ENCODE measurements around the gene PFKFB2. TPM values are rescaled to one million over a fixed set of nuclear protein-coding genes. Genes with fewer than 3 reads are reported as not detected.
A peak's percentile ranks its signal among the peaks of the same experiment; 100 is the strongest.
"Not testable (repeated sequence)": the region's sequence is repeated elsewhere in the genome, so short reads cannot be mapped to it uniquely, and the experiment has no call there.

The PFKFB2 gene
- total RNA-seq, 1 experiment from 2014 or later: 12.7 TPM

DNA sequence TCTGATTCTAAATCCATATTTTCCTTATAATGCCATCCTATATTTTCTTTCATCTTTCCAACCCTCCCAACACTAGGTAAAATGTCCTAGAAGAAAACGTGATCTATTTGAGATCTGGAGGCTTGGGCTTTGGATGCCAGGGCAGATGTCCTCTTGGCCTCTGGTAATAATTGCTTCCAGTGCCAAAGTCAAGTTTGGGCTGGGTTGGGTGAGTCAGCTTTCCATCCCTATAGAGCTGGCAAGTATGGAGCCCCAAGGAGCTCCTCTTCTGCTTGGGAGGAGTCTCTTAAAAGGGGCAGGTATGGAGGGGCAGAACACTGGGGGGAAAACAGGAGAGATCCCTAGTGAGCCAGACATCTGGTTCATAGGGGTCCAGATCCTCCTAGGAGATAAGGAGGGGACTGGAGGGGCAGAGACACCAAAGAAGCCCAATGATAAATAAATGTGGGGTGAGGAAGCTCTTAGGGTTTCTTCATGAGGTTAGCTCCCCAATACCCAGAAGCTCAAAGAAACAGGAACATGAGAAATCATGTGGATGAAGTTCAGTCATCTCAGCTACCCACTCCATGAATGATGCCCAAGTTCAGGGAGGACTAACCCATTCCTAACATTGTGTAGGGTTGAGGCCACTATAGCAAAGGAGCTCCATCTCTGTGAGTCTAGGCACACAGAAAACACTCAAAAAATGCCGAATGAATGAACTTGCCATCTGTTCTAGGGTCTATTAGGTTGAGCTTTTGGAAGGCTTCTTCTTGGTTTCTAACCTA is 24.0 kb upstream of the PFKFB2 start:
- no peak for DNase-seq
- Histone ChIP-seq H3K4me3 (ENCODE audit: insufficient read depth, low read depth, low read length) (no peak overlapping the region), H3K27me3 (ENCODE audit: control insufficient read depth, insufficient read depth, low read length) (no peaks in the 10 kb centered on the region), H3K36me3 (replicated peaks; ENCODE audit: control insufficient read depth, insufficient read depth, low read length) (no peaks in the 10 kb centered on the region)

DNA sequence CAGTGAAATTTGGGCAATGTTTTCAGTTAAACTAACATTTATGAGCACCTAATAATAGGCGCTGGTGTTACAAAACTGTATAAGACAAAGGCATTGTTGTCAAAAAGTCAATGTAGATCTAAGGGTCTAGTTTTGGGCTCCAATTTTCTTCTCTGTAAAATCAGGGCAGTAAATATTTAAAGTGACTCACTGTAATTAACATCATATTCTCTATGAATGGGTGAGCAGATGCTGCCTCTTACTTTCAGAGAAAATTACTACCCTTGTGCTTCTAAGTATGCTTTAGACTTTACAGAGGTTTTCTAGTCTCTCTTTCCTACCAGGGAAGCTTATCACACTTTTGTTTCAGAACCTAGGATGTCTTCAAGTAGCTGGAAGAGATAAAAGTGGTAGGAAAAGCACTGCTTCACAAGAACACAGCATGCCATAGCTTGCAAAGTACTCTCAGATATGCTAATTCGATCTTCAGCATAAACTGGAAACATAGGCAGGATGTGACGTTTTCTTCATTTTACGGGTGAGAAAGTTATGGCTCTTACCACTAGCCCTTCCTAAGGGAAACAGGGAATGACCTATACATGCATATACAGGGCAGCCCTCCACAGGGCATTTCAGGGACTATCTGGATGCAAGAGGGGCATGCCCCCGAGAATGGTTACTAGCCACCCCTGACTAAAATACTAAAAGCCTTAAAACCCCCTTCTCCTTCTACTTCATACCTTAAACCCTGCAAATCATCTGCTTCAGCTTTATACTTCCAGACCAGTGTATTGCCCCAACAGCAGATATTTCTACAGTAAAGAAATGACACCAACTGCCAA is 23.2 kb upstream of the PFKFB2 start:
- Histone ChIP-seq H3K4me3 (ENCODE audit: insufficient read depth, low read depth, low read length) (no peak overlapping the region), H3K27me3 (ENCODE audit: control insufficient read depth, insufficient read depth, low read length) (no peaks in the 10 kb centered on the region), H3K36me3 (replicated peaks; ENCODE audit: control insufficient read depth, insufficient read depth, low read length) (no peaks in the 10 kb centered on the region)
- no peak for DNase-seq

DNA sequence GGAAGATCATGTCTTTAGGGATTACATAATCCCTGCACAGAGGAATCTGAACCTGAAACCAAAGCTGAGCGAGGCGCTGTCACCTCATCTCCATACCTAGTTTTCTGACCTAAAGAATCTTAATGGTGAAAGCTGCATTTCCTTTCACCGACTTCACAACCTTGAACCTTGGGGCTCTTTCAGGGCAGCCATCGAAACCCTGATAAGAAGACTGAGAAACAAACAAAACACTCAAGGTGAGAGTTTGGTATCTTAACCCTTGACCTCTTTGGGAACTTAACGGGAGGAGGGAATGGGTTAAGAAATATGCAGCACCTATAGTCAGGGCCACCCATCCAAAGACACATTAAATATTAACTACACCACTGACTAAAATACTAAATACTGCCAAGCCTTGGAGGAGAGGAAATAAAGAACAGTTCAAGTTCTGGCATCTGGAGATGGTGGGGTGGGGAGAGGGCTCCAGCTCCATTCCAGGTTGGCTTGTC is 22.5 kb upstream of the PFKFB2 start:
- no peak for DNase-seq
- Histone ChIP-seq H3K36me3 (replicated peaks; ENCODE audit: control insufficient read depth, insufficient read depth, low read length) (no peaks in the 10 kb centered on the region), H3K27me3 (ENCODE audit: control insufficient read depth, insufficient read depth, low read length) (no peaks in the 10 kb centered on the region), H3K4me3 (ENCODE audit: insufficient read depth, low read depth, low read length) (no peak overlapping the region)

DNA sequence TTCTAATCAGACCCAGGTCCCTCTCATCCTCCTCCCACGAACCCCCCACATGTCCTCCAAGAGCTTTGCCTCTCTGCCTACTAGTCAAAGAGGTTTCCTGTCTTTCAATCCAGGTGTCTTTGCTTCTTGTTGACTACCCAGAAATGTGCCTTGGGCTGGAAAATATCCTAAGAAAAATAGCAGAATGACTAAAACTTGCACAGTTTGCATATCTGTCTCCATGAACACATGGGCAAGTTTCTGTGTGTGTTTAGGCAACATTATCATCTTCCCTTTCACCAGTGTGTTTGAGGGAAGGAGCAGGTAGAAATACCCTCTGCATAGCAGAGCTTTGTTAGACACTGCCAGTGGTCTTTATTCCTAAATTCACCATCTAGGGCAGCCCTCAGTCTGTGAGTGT is 22.1 kb upstream of the PFKFB2 start:
- H3K36me3 ChIP-seq (replicated peaks; ENCODE audit: control insufficient read depth, insufficient read depth, low read length): no peaks in the 10 kb centered on the region
- no peak overlapping the region for H3K4me3 ChIP-seq (ENCODE audit: insufficient read depth, low read depth, low read length)
- no peak for DNase-seq
- H3K27me3 ChIP-seq (ENCODE audit: control insufficient read depth, insufficient read depth, low read length): no peaks in the 10 kb centered on the region

DNA sequence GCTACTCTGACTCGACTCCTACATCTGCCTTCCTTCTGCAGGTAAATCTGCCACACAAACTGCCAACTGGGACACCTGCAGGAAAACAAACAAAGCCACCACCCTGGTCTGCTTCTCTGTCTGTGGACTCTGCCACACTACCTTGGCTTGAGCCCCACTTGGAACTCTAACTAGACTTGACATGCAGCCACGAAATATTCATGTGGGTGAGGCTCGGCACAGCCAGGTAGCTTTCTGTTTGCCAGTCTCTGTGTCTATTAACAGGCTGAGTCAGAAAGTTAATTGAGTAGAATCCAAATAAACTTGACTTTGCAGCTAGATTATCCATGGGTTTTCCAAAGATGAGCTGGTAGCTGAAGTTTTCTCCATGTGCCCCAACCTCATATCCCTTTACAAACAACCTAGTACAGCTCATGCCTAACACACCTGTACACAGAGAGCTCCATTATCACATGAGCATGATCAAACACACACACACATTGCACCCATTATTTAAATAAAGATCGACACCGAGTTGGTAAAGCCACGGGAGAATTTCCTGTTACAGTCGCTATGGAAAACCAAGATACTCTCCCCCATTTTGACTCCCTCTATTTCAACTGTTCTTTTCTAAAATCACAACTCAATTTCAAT is 21.3 kb upstream of the PFKFB2 start:
- H3K4me3 ChIP-seq (ENCODE audit: insufficient read depth, low read depth, low read length): no peak overlapping the region
- no peak for DNase-seq
- H3K27me3 ChIP-seq (ENCODE audit: control insufficient read depth, insufficient read depth, low read length): no peaks in the 10 kb centered on the region
- H3K36me3 ChIP-seq (replicated peaks; ENCODE audit: control insufficient read depth, insufficient read depth, low read length): no peaks in the 10 kb centered on the region

DNA sequence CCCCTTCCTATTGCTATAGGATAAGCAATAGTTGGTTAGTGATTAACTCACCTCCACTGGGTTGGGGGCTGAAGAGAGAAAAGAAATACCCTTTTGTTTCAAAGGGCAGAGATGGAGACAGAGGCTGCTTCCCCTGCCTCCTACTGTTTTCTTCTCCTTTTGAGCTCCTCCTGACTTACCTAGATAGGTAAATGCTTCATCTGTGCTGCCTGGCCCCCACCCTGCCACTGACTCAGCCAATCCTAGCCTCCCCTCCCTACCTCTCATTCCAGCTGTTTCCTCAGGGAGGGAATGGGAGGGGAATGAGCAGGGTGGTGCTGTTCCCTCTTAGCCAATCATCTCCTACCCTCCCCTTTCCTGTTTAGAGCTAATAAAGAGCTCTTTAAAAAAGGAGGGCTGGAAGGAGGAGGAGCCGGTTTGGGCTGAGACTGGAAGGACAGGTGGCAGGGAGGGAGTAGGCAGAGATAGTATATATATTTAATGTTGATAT is 20.5 kb upstream of the PFKFB2 start, which contains the start of gene C1orf116:
Gene C1orf116 (minus strand): TSS at position 229 of the 490 bp plus-strand sequence. CDS start 5,158 bp downstream, outside the sequence.
- Histone ChIP-seq H3K4me3 (ENCODE audit: insufficient read depth, low read depth, low read length) (no peak within 1 kb of the TSS), H3K36me3 (replicated peaks; ENCODE audit: control insufficient read depth, insufficient read depth, low read length) (no peaks in the 10 kb centered on the region), H3K27me3 (ENCODE audit: control insufficient read depth, insufficient read depth, low read length) (no peaks in the 10 kb centered on the region)
- DNase-seq: peak; percentile 92

DNA sequence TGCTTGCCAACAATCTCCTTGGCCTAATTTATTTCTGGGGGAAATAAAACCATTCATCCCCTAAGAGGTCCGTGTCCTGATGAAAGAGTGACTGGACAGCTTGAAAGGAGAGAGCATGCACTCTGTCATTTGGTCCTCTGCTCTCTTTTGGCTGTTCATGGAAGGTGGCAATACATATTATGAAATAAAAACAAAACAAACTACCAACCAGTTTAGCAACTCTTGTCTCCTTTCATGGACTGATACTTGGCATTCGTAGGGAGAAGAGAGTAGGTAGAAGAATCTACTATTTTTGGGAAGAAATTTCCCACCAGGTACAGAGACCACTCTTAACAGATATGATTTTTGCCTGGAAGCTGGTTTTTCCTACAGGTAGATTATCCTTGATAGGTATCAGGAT is 19.8 kb upstream of the PFKFB2 start:
- no peak overlapping the region for H3K4me3 ChIP-seq (ENCODE audit: insufficient read depth, low read depth, low read length)
- H3K27me3 ChIP-seq (ENCODE audit: control insufficient read depth, insufficient read depth, low read length): no peaks in the 10 kb centered on the region
- DNase-seq: no peak
- H3K36me3 ChIP-seq (replicated peaks; ENCODE audit: control insufficient read depth, insufficient read depth, low read length): no peaks in the 10 kb centered on the region

DNA sequence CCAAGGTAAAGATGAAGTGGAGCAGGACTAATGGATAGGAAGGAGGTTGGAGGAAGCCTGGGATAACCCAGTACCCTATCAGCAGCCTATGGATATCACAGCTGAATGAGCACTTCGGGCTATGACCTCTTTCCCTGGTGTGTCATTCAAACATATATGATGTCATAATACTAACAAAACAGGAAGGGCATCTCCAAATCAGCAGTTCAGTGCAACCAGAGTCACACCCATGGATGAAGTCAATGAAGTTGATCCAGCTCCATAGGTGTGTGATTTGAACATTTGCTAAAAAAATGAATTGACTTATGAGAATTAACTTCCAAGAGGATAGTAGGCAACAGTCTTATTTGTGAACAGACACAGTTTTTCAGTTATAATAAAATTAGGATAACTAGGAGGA is 18.9 kb upstream of the PFKFB2 start:
- H3K36me3 ChIP-seq (replicated peaks; ENCODE audit: control insufficient read depth, insufficient read depth, low read length): no peaks in the 10 kb centered on the region
- H3K4me3 ChIP-seq (ENCODE audit: insufficient read depth, low read depth, low read length): no peak overlapping the region
- no peak for DNase-seq
- no peaks in the 10 kb centered on the region for H3K27me3 ChIP-seq (ENCODE audit: control insufficient read depth, insufficient read depth, low read length)

DNA sequence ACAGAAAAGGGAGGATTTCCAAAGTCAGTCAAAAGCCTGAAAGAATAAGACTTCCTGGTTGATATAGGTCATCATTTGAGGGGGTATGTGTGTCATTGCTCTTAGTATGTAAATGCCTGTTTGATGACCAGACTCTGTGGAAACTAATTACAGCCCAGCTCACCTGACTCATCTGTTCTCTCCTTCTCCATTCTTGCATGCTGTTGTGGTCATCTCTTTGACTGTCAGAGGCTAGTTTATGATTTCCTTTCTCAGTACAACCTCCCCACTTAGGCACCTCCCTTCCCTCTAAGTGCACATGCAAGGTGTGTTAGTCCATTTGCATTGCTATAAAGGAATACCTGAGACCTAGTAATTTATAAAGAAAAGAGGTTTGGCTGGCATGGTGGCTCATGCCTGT is 18.1 kb upstream of the PFKFB2 start:
- H3K4me3 ChIP-seq (ENCODE audit: insufficient read depth, low read depth, low read length): no peak overlapping the region
- no peaks in the 10 kb centered on the region for H3K36me3 ChIP-seq (replicated peaks; ENCODE audit: control insufficient read depth, insufficient read depth, low read length)
- H3K27me3 ChIP-seq (ENCODE audit: control insufficient read depth, insufficient read depth, low read length): no peaks in the 10 kb centered on the region
- no peak for DNase-seq

DNA sequence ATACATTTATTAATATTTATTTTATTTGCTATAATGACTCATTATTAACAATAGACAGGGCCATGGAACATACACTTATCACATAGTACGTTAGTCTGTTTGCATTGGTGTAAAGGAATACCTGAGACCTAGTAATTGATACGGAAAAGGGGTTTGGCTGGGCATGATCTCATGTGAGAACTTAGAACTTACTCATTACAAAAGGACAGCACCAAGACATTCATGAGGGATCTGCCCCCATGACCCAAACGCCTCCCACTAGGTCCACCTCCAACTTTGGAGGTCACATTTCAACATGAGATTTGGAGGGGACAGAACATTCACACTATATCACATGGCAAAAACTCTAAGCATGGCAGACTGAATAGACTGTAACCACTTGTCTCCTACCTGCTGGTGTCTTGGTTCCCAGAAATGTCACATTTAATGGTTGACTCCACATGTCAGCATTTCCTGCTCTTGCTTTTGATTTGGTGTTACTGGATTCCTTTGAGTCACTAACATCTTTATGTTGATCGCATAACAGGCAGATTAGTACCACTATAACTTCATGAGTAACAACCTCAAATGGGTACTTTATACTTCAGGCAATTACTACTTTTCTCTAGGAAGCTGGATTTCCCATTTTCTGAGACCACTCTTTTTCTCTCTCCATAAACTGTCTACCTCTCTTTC is 17.1 kb upstream of the PFKFB2 start:
- H3K27me3 ChIP-seq (ENCODE audit: control insufficient read depth, insufficient read depth, low read length): no peaks in the 10 kb centered on the region
- no peaks in the 10 kb centered on the region for H3K36me3 ChIP-seq (replicated peaks; ENCODE audit: control insufficient read depth, insufficient read depth, low read length)
- DNase-seq: no peak
- no peak overlapping the region for H3K4me3 ChIP-seq (ENCODE audit: insufficient read depth, low read depth, low read length)

DNA sequence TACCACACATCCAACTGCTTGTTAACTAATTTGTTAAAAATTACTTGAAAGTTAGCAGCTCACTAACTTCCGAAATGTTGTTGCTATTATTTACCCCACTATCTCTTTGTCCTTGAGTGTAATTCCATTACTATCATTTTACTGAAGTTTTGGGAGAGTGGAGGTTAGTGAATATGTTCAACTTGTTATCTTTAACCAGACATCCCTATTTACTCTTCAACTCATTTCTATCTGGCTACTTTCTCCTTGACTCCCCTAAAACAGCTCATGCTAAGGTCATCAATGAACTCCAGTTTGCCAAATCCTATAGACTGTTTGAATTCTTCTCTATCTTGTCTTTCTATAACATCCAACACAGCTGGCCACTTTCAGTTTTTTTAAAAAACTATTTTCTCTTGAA is 16.2 kb upstream of the PFKFB2 start:
- H3K4me3 ChIP-seq (ENCODE audit: insufficient read depth, low read depth, low read length): no peak overlapping the region
- no peaks in the 10 kb centered on the region for H3K27me3 ChIP-seq (ENCODE audit: control insufficient read depth, insufficient read depth, low read length)
- no peak for DNase-seq
- H3K36me3 ChIP-seq (replicated peaks; ENCODE audit: control insufficient read depth, insufficient read depth, low read length): no peaks in the 10 kb centered on the region

DNA sequence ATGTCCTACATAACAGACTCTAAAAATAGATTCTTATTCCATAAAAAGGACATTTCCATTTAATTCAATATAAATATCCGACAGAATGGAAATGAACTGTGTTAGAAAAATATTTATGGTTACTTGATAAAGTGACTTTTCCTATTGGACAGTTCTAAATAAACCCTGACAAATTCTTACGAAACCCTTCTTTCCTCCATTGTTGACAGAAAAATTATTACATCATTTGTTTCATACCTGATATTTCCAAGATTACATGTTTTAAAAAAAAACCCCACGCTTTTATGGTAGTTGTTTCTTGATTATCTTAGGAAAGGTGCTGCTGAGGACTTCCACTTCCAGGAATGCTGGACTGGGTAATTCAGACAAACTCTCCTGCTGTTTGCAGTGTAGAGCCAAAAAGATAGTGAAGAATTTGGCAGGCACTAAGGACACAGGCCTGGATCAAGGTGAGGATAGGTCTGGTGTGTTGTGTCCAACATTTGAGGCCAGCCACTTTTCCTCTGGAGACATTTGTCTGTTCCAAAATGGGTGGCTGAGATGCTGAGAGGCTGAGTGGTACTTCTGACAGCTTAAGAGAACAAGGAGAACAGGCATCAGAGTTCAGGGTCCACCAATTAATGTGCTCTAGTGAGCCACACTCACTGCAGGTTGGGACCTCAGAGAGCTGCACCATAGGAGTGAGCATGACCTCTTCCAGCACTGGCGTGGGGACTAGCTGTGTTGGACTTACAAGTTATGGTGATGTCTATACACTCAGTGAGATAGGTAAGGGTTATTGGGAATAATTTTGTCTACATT is 13.5 kb upstream of the PFKFB2 start:
- no peaks in the 10 kb centered on the region for H3K27me3 ChIP-seq (ENCODE audit: control insufficient read depth, insufficient read depth, low read length)
- no peaks in the 10 kb centered on the region for H3K36me3 ChIP-seq (replicated peaks; ENCODE audit: control insufficient read depth, insufficient read depth, low read length)
- no peak overlapping the region for H3K4me3 ChIP-seq (ENCODE audit: insufficient read depth, low read depth, low read length)
- DNase-seq: no peak

DNA sequence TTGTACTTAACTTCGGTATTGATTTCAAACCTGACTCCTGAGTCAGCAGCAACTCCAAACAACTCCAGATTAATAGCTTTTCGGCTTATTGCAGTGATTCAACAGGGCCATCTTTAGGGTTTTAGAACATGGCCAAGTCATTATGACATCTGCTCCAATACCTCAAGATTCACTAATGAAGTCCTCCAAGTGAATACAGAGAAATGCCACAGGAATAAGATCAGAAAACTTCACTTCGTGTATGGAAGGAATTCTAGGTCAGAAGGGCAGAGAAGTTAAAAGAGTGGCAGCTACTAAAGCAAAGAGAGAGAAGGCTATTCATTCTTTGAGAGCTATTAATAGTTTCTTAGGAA is 12.9 kb upstream of the PFKFB2 start:
- H3K4me3 ChIP-seq (ENCODE audit: insufficient read depth, low read depth, low read length): no peak overlapping the region
- H3K36me3 ChIP-seq (replicated peaks; ENCODE audit: control insufficient read depth, insufficient read depth, low read length): no peaks in the 10 kb centered on the region
- H3K27me3 ChIP-seq (ENCODE audit: control insufficient read depth, insufficient read depth, low read length): no peaks in the 10 kb centered on the region
- no peak for DNase-seq

DNA sequence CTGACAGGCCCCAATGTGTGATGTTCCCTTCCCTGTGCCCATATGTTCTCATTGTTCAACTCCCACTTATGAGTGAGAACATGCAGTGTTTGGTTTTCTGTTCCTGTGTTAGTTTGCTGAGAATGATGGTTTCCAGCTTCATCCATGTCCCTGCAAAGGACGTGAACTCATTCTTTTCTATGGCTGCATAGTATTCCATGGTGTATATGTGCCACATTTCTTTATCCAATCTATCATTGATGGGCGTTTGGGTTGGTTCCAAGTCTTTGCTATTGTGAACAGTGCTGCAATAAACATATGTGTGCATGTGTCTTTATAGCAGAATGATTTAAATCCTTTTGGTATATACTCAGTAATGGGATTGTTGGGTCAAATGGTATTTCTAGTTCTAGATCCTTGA is 11.7 kb upstream of the PFKFB2 start:
- not testable (repeated sequence) for H3K4me3 ChIP-seq (ENCODE audit: insufficient read depth, low read depth, low read length); H3K36me3 ChIP-seq (replicated peaks; ENCODE audit: control insufficient read depth, insufficient read depth, low read length); H3K27me3 ChIP-seq (ENCODE audit: control insufficient read depth, insufficient read depth, low read length); DNase-seq

Data from H7 (cell line).